RWPE1 (cell line): ENCODE results near the gene MCUB.

ENCODE experiments used
- CTCF ChIA-PET: fragments of 350-600 bp; sonication (Branson Sonifier 250); formaldehyde crosslinking; extraction: SDS; loops from one replicate; lab custom pipeline; 2021; lab: Yijun Ruan, JAX
- POLR2A ChIA-PET: fragments of 400-600 bp; formaldehyde crosslinking; extraction: SDS; loops from one replicate; lab custom pipeline; 2020; ENCODE audit warnings: antibody characterized with exemption; ENCODE audit not compliant: low non-redundant PET; lab: Yijun Ruan, JAX
- DNase-seq: peaks from one replicate; pipeline ENCODE4 v3.0.0; 2012; ENCODE audit warnings: low spot score
- H3K27ac ChIP-seq: fragments of 450-650 bp; 2 replicates; pipeline ENCODE4 v1.5.1; 2017
- CTCF ChIP-seq: fragments of 450-650 bp; conservative IDR thresholded peaks from 2 replicates; pipeline ENCODE4 v1.5.1; 2017; ENCODE audit warnings: low read depth, mild to moderate bottlenecking

The MCUB gene

GRCh38 chr4:109691411-109691920 lies 131.4 kb downstream of the MCUB start:
- DNase-seq, result no peak
- CTCF ChIA-PET, result interaction anchor here (0.7 kb wide), 1 partner anchor 135 kb away, joined by 3 read pairs; no protein-coding TSS in a partner anchor
- no peak overlapping the region for H3K27ac ChIP-seq
- POLR2A ChIA-PET, result interaction anchor here (0.6 kb wide), 1 partner anchor 124 kb away, joined by 4 read pairs; no protein-coding TSS in a partner anchor
- TF ChIP-seq CTCF, result no peak

GRCh38 chr4:109698656-109699055 lies 138.6 kb downstream of the MCUB start:
- ChIA-PET POLR2A (no interaction called here), CTCF (no interaction called here)
- no peak for TF ChIP-seq CTCF
- DNase-seq, result no peak
- H3K27ac ChIP-seq, result no peak overlapping the region

- no peak for DNase-seq
- CTCF ChIA-PET, result no interaction called here
- TF ChIP-seq CTCF, result no peak
These were observed 139.6 kb downstream of the MCUB start for GRCh38 chr4:109699553-109700225.

GRCh38 chr4:109701566-109702410 lies 141.7 kb downstream of the MCUB start:
- peak overlapping the region; percentile 83 for H3K27ac ChIP-seq
- CTCF ChIA-PET, result interaction anchor here (0.6 to 0.7 kb wide), 2 partner anchors 38 to 277 kb away, joined by 3 read pairs; no protein-coding TSS in a partner anchor
- TF ChIP-seq CTCF, result no peak

More at GRCh38 chr4:109699553-109700225, 139.6 kb downstream of the MCUB start:
- POLR2A ChIA-PET, result interaction anchor here (0.6 kb wide), 1 partner anchor 9 kb away, joined by 3 read pairs; no protein-coding TSS in a partner anchor
- no peak overlapping the region for H3K27ac ChIP-seq

GRCh38 chr4:109702950-109703663 lies 143.1 kb downstream of the MCUB start, which contains the start of gene CASP6:
Gene CASP6 (minus strand): TSS chr4:109703445. CDS start chr4:109703395, 50 bp downstream.
- peak; percentile 63 for DNase-seq
- CTCF ChIA-PET, result interaction anchor here (0.6 to 0.7 kb wide), 4 partner anchors 10 to 991 kb away, joined by 3 to 4 read pairs (median 3); no protein-coding TSS in a partner anchor
- POLR2A ChIA-PET, result interaction anchor here (0.9 kb wide), 1 partner anchor 26 kb away, joined by 3 read pairs; no protein-coding TSS in a partner anchor
- peak; percentile 65 for TF ChIP-seq CTCF
- H3K27ac ChIP-seq, result peak within 1 kb of the TSS; percentile 83

More at GRCh38 chr4:109701566-109702410, 141.7 kb downstream of the MCUB start:
- POLR2A ChIA-PET, result no interaction called here
- no peak for DNase-seq
